Esophagus muscularis mucosa (tissue), 3 donors: ENCODE measurements around the gene OTULIN.

Source experiments
- POLR2A ChIP-seq: fragments of 450-650 bp; IDR thresholded peaks from one replicate; pipeline ENCODE4 v1.6.1; 2017; ENCODE audit warnings: antibody characterized with exemption, moderate library complexity, mild to moderate bottlenecking, low read depth
- TF ChIP-seq, protein P1 (sequence below), 3 experiments: fragments of 200-600 bp in 2 of 3; fragments of 450-650 bp in 1 of 3; sonication (generic) in 2 of 3; IDR thresholded peaks; one replicate each; pipeline ENCODE4 v1.5.1; 2017 to 2019; ENCODE audit warnings: antibody characterized with exemption in 3 of 3, mild to moderate bottlenecking in 2 of 3, moderate library complexity in 1 of 3

DNA sequence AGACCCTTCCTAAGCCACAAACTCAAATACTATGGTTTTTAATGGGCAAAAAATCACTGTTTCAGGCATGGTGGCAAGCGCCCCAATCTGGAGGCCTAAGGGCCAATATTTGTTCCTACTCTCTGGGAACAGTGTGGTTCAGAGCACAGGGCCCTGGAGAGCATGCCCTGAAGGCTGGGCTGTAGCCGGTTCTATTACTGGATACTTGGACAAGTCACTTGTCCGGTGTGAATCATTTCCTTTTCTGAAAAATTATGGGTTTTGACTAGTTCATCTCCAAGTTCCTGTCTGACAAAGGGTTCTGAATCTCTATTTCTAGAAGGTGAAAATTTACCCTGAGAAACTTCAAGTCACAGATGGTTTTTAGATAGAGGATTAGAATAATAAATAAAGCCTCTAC lies 75.0 kb downstream of the OTULIN start:
- TF ChIP-seq POLR2A: no peak
- TF ChIP-seq, protein P1, sequence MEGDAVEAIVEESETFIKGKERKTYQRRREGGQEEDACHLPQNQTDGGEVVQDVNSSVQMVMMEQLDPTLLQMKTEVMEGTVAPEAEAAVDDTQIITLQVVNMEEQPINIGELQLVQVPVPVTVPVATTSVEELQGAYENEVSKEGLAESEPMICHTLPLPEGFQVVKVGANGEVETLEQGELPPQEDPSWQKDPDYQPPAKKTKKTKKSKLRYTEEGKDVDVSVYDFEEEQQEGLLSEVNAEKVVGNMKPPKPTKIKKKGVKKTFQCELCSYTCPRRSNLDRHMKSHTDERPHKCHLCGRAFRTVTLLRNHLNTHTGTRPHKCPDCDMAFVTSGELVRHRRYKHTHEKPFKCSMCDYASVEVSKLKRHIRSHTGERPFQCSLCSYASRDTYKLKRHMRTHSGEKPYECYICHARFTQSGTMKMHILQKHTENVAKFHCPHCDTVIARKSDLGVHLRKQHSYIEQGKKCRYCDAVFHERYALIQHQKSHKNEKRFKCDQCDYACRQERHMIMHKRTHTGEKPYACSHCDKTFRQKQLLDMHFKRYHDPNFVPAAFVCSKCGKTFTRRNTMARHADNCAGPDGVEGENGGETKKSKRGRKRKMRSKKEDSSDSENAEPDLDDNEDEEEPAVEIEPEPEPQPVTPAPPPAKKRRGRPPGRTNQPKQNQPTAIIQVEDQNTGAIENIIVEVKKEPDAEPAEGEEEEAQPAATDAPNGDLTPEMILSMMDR (IDR thresholded peaks at IDR 0.05): no peak
